OCI-LY7 (cell line): ENCODE data around the gene XCL1. TPM values are rescaled to one million over a fixed set of nuclear protein-coding genes. Genes with fewer than 3 reads are reported as not detected.

ENCODE experiments used
- BruUV-seq: library from RNA; stranded (reverse); fragments of 400-500 nt; replicated peaks from 2 replicates; lab custom pipeline; 2021; lab: Mats Ljungman, UMichigan
- CTCF ChIA-PET: fragments of 300-600 bp; sonication (Branson Sonifier 250); formaldehyde crosslinking; loops from one replicate; lab custom pipeline; 2022; ENCODE audit warnings: antibody characterized with exemption; ENCODE audit not compliant: unreplicated experiment; lab: Charles Lee
- POLR2A ChIA-PET: fragments of 300-600 bp; sonication (Branson Sonifier 250); formaldehyde crosslinking; loops from one replicate; lab custom pipeline; 2022; ENCODE audit warnings: antibody characterized with exemption; lab: Charles Lee
- DNase-seq: peaks from one replicate; pipeline ENCODE4 v3.0.0-alpha.2; 2015; ENCODE audit warnings: low spot score
- H2AFZ ChIP-seq: fragments of 200-600 bp; sonication (generic), shearing (Covaris generic); 2 replicates; pipeline ENCODE4 v1.6.1; 2014; ENCODE audit warnings: mild to moderate bottlenecking, antibody characterized with exemption, low read length, moderate library complexity
- H3K27ac ChIP-seq: fragments of 200-600 bp; sonication (generic); 2 replicates; pipeline ENCODE4 v1.5.1; 2014; ENCODE audit warnings: mixed run types, low read depth, mild to moderate bottlenecking, moderate library complexity, low read length, inconsistent platforms; ENCODE audit not compliant: poor library complexity, severe bottlenecking
- H3K36me3 ChIP-seq: fragments of 200-600 bp; sonication (generic); 2 replicates; pipeline ENCODE4 v1.6.1; 2014; ENCODE audit warnings: mild to moderate bottlenecking, antibody characterized with exemption, low read length, moderate library complexity, mixed read lengths; ENCODE audit not compliant: insufficient read depth
- H3K4me1 ChIP-seq: fragments of 200-600 bp; sonication (generic); 2 replicates; pipeline ENCODE4 v1.5.1; 2014; ENCODE audit warnings: mild to moderate bottlenecking, low read length; ENCODE audit not compliant: insufficient read depth, poor library complexity, severe bottlenecking
- H3K4me2 ChIP-seq: fragments of 200-600 bp; sonication (generic); 2 replicates; pipeline ENCODE4 v1.6.1; 2014; ENCODE audit warnings: mild to moderate bottlenecking, low read length
- H3K4me3 ChIP-seq: fragments of 200-600 bp; sonication (generic); 2 replicates; pipeline ENCODE4 v1.5.1; 2014; ENCODE audit warnings: mild to moderate bottlenecking, low read depth, low read length; ENCODE audit not compliant: poor library complexity, severe bottlenecking
- H3K79me2 ChIP-seq: fragments of 200-600 bp; sonication (generic); 2 replicates; pipeline ENCODE4 v1.6.1; 2016; ENCODE audit warnings: low read depth, mild to moderate bottlenecking, low read length, moderate library complexity, mixed read lengths; ENCODE audit not compliant: insufficient read depth
- H3K9me2 ChIP-seq: fragments of 200-600 bp; sonication (generic); 2 replicates; pipeline ENCODE4 v1.6.1; 2016; ENCODE audit warnings: mild to moderate bottlenecking, low read length, mixed read lengths; ENCODE audit not compliant: insufficient read depth
- H3K9me3 ChIP-seq: fragments of 200-600 bp; sonication (generic); 2 replicates; pipeline ENCODE4 v1.6.1; 2014; ENCODE audit warnings: mild to moderate bottlenecking, mixed run types, low read length, mixed read lengths
- H4K20me1 ChIP-seq: fragments of 200-600 bp; sonication (generic); 2 replicates; pipeline ENCODE4 v1.6.1; 2014; ENCODE audit warnings: mild to moderate bottlenecking, antibody characterized with exemption, low read length, moderate library complexity, mixed read lengths; ENCODE audit not compliant: insufficient read depth
- EZH2phosphoT487 ChIP-seq: fragments of 200-600 bp; sonication (generic); IDR thresholded peaks from 2 replicates; pipeline ENCODE4 v1.6.1; 2018; ENCODE audit warnings: low read depth, borderline replicate concordance, mild to moderate bottlenecking, mixed run types, antibody characterized with exemption, low read length, moderate library complexity, mixed read lengths
- intact Hi-C: fragments of 100-400 bp; cut with micrococcal nuclease; formaldehyde crosslinking; loops from one replicate; pipeline ENCODE4 v1.10.0; 2022; ENCODE audit not compliant: unreplicated experiment
- total RNA-seq, 2 experiments: library from RNA; depleted of rRNA in 1 of 2; stranded (reverse); fragments of >200 nt in 1 of 2; shearing (Covaris generic) in 1 of 2; gene quantifications; 2 replicates each; pipeline ENCODE4 v1.2.3, GENCODE V29; 2014 to 2022
- TF ChIP-seq, protein P1 (sequence below): fragments of 200-600 bp; sonication (generic); conservative IDR thresholded peaks from 2 replicates; pipeline ENCODE4 v1.5.1; 2014; ENCODE audit warnings: mild to moderate bottlenecking, antibody characterized with exemption, low read length, moderate library complexity, mixed read lengths

XCL1 gene
- total RNA-seq, 2 experiments from 2014 or later = not detected

DNA sequence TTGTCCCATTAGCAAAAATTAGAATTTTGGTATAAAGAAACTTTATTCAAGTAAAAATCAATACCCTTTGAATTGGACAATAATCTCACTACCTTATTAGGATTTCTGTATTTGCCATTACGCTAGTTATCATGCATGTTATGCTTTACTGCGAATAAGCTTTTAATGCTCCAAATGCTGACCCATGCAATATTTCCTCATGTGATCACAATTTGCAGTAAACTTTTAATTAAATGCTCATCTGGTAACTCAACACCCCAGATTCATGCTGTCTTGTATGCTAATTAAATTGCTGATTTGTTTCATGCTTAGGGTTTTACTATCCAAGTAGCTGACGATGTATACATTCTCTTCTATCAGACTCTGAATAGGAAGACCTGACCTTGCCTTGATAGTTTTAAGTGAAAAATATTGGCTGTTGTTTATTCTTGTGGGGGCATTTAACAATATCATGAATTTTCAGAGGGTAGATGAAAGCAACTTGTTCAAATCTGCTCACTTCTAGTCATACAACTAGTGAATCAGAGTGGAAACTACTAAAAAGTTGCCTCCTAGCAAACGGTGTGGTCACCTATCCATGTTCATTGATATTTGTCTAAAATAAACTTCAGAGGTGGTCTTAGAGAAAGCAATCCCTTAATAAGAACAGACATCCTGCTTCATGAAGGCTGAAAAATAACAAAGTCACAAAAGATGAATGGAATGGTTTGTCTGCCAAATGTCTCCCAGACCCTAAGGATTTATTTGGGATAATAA, 5.6 kb downstream of the XCL1 start:
- POLR2A ChIA-PET = no interaction called here
- no peak for TF ChIP-seq EZH2phosphoT487
- Histone ChIP-seq H3K36me3 (no peaks in the 10 kb centered on the region), H3K4me1 (no peaks in the 10 kb centered on the region), H3K9me2 (no peaks in the 10 kb centered on the region), H3K9me3 (no peaks in the 10 kb centered on the region), H3K4me2 (no peak overlapping the region), H3K79me2 (no peaks in the 10 kb centered on the region), H2AFZ (no peak overlapping the region), H4K20me1 (no peaks in the 10 kb centered on the region), H3K27ac (no peak overlapping the region), H3K4me3 (no peak overlapping the region)
- CTCF ChIA-PET = no interaction called here
- intact Hi-C loops = no loop called here
- no peak for DNase-seq
- BruUV-seq = no TSS peak

DNA sequence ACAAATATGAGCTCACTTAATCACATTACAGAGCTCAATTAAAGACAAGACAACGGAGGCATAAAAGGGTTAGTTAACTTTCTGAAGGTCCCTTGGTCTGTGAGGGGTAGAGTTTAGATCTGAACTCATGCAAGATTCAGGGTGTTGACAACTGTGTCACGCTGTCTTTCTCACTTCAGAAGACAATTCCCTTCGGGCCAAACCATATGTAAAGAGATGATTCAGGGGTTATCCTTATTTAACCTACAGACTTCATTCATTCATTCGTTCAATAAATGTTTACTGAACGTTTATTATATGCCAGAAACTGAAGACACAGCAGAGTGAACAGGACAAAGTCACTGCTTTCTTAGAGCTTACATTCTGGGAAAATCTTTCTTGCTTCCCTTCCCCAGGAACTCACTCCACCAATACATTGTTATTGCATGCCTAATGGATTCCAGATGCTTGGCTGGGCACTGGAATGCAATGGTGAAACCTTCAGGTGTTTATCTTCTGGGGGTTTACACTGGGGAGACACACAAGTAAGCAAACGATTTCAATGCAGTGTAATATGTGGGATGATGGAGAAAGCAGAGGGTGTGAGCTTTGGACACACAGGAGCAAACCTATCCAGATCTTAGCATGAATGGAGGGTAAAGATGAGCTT, 6.4 kb downstream of the XCL1 start:
- H3K9me2 ChIP-seq = no peaks in the 10 kb centered on the region
- no peaks in the 10 kb centered on the region for H4K20me1 ChIP-seq
- H3K79me2 ChIP-seq = no peaks in the 10 kb centered on the region
- DNase-seq = no peak
- TF ChIP-seq EZH2phosphoT487 = no peak
- TF ChIP-seq, protein P1, sequence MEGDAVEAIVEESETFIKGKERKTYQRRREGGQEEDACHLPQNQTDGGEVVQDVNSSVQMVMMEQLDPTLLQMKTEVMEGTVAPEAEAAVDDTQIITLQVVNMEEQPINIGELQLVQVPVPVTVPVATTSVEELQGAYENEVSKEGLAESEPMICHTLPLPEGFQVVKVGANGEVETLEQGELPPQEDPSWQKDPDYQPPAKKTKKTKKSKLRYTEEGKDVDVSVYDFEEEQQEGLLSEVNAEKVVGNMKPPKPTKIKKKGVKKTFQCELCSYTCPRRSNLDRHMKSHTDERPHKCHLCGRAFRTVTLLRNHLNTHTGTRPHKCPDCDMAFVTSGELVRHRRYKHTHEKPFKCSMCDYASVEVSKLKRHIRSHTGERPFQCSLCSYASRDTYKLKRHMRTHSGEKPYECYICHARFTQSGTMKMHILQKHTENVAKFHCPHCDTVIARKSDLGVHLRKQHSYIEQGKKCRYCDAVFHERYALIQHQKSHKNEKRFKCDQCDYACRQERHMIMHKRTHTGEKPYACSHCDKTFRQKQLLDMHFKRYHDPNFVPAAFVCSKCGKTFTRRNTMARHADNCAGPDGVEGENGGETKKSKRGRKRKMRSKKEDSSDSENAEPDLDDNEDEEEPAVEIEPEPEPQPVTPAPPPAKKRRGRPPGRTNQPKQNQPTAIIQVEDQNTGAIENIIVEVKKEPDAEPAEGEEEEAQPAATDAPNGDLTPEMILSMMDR = no peak
- intact Hi-C loops = no loop called here
- no peak overlapping the region for H3K4me3 ChIP-seq
- ChIA-PET POLR2A (no interaction called here), CTCF (no interaction called here)
- no peaks in the 10 kb centered on the region for H3K36me3 ChIP-seq
- no peak overlapping the region for H3K27ac ChIP-seq
- no peak overlapping the region for H3K4me2 ChIP-seq
- BruUV-seq = no TSS peak
- no peaks in the 10 kb centered on the region for H3K9me3 ChIP-seq
- H2AFZ ChIP-seq = no peak overlapping the region
- no peaks in the 10 kb centered on the region for H3K4me1 ChIP-seq

DNA sequence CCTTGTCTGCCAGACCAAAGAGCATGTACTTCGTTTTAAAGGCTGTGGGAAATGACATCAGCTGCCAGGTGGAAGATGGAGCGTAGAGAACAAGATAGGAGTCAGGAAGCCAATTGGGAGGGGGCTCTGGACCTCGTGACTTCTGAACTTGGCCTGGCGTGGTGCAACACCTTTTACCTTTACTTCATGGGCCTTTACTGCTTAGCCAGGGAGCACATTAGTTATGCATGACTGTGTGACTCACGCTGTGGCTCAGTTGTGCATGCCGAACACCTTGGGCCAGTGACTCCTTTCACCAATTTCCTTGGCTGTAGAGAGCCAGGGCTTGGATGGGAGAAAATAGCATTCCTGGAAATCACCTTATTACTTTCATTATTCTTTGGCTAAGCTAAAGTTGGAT, 7.2 kb downstream of the XCL1 start:
- Histone ChIP-seq H3K9me3 (no peaks in the 10 kb centered on the region), H2AFZ (no peak overlapping the region), H3K4me2 (no peak overlapping the region), H3K27ac (no peak overlapping the region), H3K4me3 (no peak overlapping the region), H3K4me1 (no peaks in the 10 kb centered on the region), H3K79me2 (no peaks in the 10 kb centered on the region), H4K20me1 (no peaks in the 10 kb centered on the region), H3K36me3 (no peaks in the 10 kb centered on the region), H3K9me2 (no peaks in the 10 kb centered on the region)
- intact Hi-C loops = no loop called here
- no peak for DNase-seq
- POLR2A ChIA-PET = no interaction called here
- no TSS peak for BruUV-seq
- CTCF ChIA-PET = no interaction called here
- TF ChIP-seq EZH2phosphoT487 = no peak
- TF ChIP-seq, protein P1 = no peak
